Measurements from ENCODE around the gene SNIP1.
"Not testable (repeated sequence)": the region's sequence is repeated elsewhere in the genome, so short reads cannot be mapped to it uniquely, and the experiment has no call there.

Gene SNIP1

GRCh38 chr1:37553927-37554808 is at the start of gene SNIP1:
SNIP1 (minus strand) TSS chr1:37554293; CDS start chr1:37554229, 64 bp downstream.
- DNase-seq (ENCODE audit: low spot score): peak; percentile 97

GRCh38 chr1:37602750-37603694 is 48.9 kb upstream of the SNIP1 start:
- DNase-seq (ENCODE audit: low spot score): peak; percentile 46

GRCh38 chr1:37601441-37601840 is 47.3 kb upstream of the SNIP1 start:
- DNase-seq (ENCODE audit: low spot score): no peak

- DNase-seq (ENCODE audit: low spot score): no peak
These were observed 45.8 kb upstream of the SNIP1 start for GRCh38 chr1:37599940-37600339.

- no peak for DNase-seq (ENCODE audit: low spot score)
These were observed 42.1 kb upstream of the SNIP1 start for GRCh38 chr1:37596182-37596667.

GRCh38 chr1:37595440-37596181 is 41.5 kb upstream of the SNIP1 start, which contains the start of gene GNL2:
GNL2 (minus strand) TSS chr1:37595937; CDS start chr1:37595822, 115 bp downstream.
- peak; percentile 95 for DNase-seq (ENCODE audit: low spot score)

- no peak for DNase-seq (ENCODE audit: low spot score)
These were observed 39.6 kb upstream of the SNIP1 start for GRCh38 chr1:37593726-37594125.

GRCh38 chr1:37588939-37589338 is 34.8 kb upstream of the SNIP1 start:
- DNase-seq (ENCODE audit: low spot score): no peak

GRCh38 chr1:37584544-37584943 is 30.5 kb upstream of the SNIP1 start:
- DNase-seq (ENCODE audit: low spot score): not testable (repeated sequence)

GRCh38 chr1:37575692-37576091 is 21.6 kb upstream of the SNIP1 start:
- no peak for DNase-seq (ENCODE audit: low spot score)

GRCh38 chr1:37574834-37575480 is 20.9 kb upstream of the SNIP1 start:
- DNase-seq (ENCODE audit: low spot score): no peak

GRCh38 chr1:37570528-37571334 is 16.6 kb upstream of the SNIP1 start:
- no peak for DNase-seq (ENCODE audit: low spot score)

GRCh38 chr1:37567023-37567422 is 12.9 kb upstream of the SNIP1 start:
- no peak for DNase-seq (ENCODE audit: low spot score)

GRCh38 chr1:37564892-37565291 is 10.8 kb upstream of the SNIP1 start:
- no peak for DNase-seq (ENCODE audit: low spot score)

GRCh38 chr1:37562984-37563383 is 8.9 kb upstream of the SNIP1 start:
- no peak for DNase-seq (ENCODE audit: low spot score)

- DNase-seq (ENCODE audit: low spot score): no peak
These were observed 7.3 kb upstream of the SNIP1 start for GRCh38 chr1:37561133-37562132.

- DNase-seq (ENCODE audit: low spot score): no peak
These were observed 6.5 kb upstream of the SNIP1 start for GRCh38 chr1:37560401-37561132.

GRCh38 chr1:37559957-37560379 is 5.9 kb upstream of the SNIP1 start:
- DNase-seq (ENCODE audit: low spot score): not testable (repeated sequence)
